GM18499 (cell line): ENCODE measurements around the gene KRT4.
"Not testable (repeated sequence)": the region's sequence is repeated elsewhere in the genome, so short reads cannot be mapped to it uniquely, and the experiment has no call there.

Experiments used
- ATAC-seq: cut with Tn5 transposase; IDR thresholded peaks from one replicate; pipeline ENCODE4 v1.9.1; 2021; ENCODE audit warnings: moderate number of reproducible peaks; ENCODE audit not compliant: insufficient read depth, unreplicated experiment

KRT4 gene

GRCh38 chr12:52796429-52796794 is 17.5 kb downstream of the KRT4 start:
- ATAC-seq: no peak

- no peak for ATAC-seq
These were observed 18.1 kb downstream of the KRT4 start, which contains the start of gene KRT3 for GRCh38 chr12:52795694-52796428. TSS of gene KRT3 (minus strand) at chr12:52796117. CDS start at chr12:52796042, 75 bp downstream.

GRCh38 chr12:52795332-52795674 is 18.6 kb downstream of the KRT4 start:
- ATAC-seq: not testable (repeated sequence)

GRCh38 chr12:52794479-52795331 is 19.2 kb downstream of the KRT4 start:
- no peak for ATAC-seq

- no peak for ATAC-seq
These were observed 21.5 kb downstream of the KRT4 start for GRCh38 chr12:52792185-52793029.

- no peak for ATAC-seq
These were observed 22.4 kb downstream of the KRT4 start for GRCh38 chr12:52791271-52792184.

GRCh38 chr12:52790427-52791270 is 23.3 kb downstream of the KRT4 start:
- no peak for ATAC-seq

- ATAC-seq: no peak
These were observed 24.1 kb downstream of the KRT4 start for GRCh38 chr12:52789637-52790426.

GRCh38 chr12:52788876-52789636 is 24.9 kb downstream of the KRT4 start:
- ATAC-seq: no peak

GRCh38 chr12:52788192-52788875 is 25.6 kb downstream of the KRT4 start:
- ATAC-seq: no peak

- ATAC-seq: no peak
These were observed 26.4 kb downstream of the KRT4 start for GRCh38 chr12:52787324-52788191.

- no peak for ATAC-seq
These were observed 29.0 kb downstream of the KRT4 start for GRCh38 chr12:52784909-52785308.

GRCh38 chr12:52783563-52784316 is 30.2 kb downstream of the KRT4 start:
- ATAC-seq: no peak

- no peak for ATAC-seq
These were observed 31.4 kb downstream of the KRT4 start for GRCh38 chr12:52782502-52782901.

- no peak for ATAC-seq
These were observed 32.4 kb downstream of the KRT4 start for GRCh38 chr12:52781399-52782082.
